Spleen (tissue), 11 donors: ENCODE measurements around the gene MRPS26. TPM values are rescaled to one million over a fixed set of nuclear protein-coding genes. Genes with fewer than 3 reads are reported as not detected.

Experiments
- DNase-seq: peaks from one replicate; pipeline ENCODE4 v3.0.0-alpha.2; 2020
- H3K27ac ChIP-seq, 8 donors: fragments of 200-600 bp; sonication (generic) in 7 of 8; 1 replicate in 4 of 8; 2 replicates in 4 of 8; pipeline versions ENCODE4 v1.5.0 to v1.8.0; 2016 to 2021; ENCODE audit warnings: inconsistent platforms in 4 of 8, mild to moderate bottlenecking in 4 of 8, moderate library complexity in 1 of 8
- H3K27me3 ChIP-seq, 7 donors: fragments of 200-600 bp; sonication (generic) in 6 of 7; replicated peaks in 1 of 7; 1 replicate in 4 of 7; 2 replicates in 3 of 7; pipeline versions ENCODE4 v1.5.0 to v1.8.0; 2016 to 2021; ENCODE audit warnings: inconsistent platforms in 3 of 7, mild to moderate bottlenecking in 1 of 7
- H3K36me3 ChIP-seq, 6 donors: fragments of 200-600 bp; sonication (generic) in 5 of 6; 1 replicate in 4 of 6; 2 replicates in 2 of 6; pipeline versions ENCODE4 v1.5.0 to v1.8.0; 2016 to 2021; ENCODE audit warnings: inconsistent platforms in 2 of 6
- H3K4me1 ChIP-seq, 6 donors: fragments of 200-600 bp; sonication (generic) in 5 of 6; 1 replicate in 3 of 6; 2 replicates in 3 of 6; pipeline versions ENCODE4 v1.5.0 to v1.8.0; 2016 to 2021; ENCODE audit warnings: inconsistent platforms in 3 of 6
- H3K4me3 ChIP-seq, 8 donors: fragments of 200-600 bp; sonication (generic) in 7 of 8; 1 replicate in 4 of 8; 2 replicates in 4 of 8; pipeline versions ENCODE4 v1.5.0 to v1.8.0; 2016 to 2021; ENCODE audit warnings: inconsistent platforms in 4 of 8, mild to moderate bottlenecking in 4 of 8, moderate library complexity in 2 of 8
- H3K9me3 ChIP-seq, 8 donors: fragments of 200-600 bp; sonication (generic) in 7 of 8; 1 replicate in 4 of 8; 2 replicates in 4 of 8; pipeline versions ENCODE4 v1.5.0 to v1.8.0; 2016 to 2021; ENCODE audit warnings: inconsistent platforms in 4 of 8
- CTCF ChIP-seq, 11 experiments: fragments of 200-600 bp in 7 of 11; fragments of 450-650 bp in 4 of 11; sonication (generic) in 4 of 11; IDR thresholded peaks in 8 of 11; conservative IDR thresholded peaks in 3 of 11; 1 replicate in 7 of 11; 2 replicates in 4 of 11; pipeline versions ENCODE4 v1.4.0 to v1.8.0; 2016 to 2021; ENCODE audit warnings: antibody characterized with exemption in 11 of 11, inconsistent platforms in 4 of 11, mild to moderate bottlenecking in 1 of 11
- POLR2A ChIP-seq, 3 donors: fragments of 450-650 bp; IDR thresholded peaks; one replicate each; pipeline ENCODE4 v1.5.1; 2017; ENCODE audit warnings: antibody characterized with exemption in 3 of 3, mild to moderate bottlenecking in 1 of 3
- POLR2AphosphoS5 ChIP-seq, 3 donors: sonication (generic); formaldehyde crosslinking; IDR thresholded peaks; one replicate each; pipeline ENCODE4 v1.5.1; 2017; ENCODE audit warnings: antibody characterized with exemption in 3 of 3
- WGBS, 5 donors: extraction: QIAGEN DNeasy Blood & Tissue Kit in 3 of 5; methylation state at CpG; one replicate each; pipeline versions ENCODE4 v1.1.5 to v1.1.7; 2013 to 2018; 5-methylcytosine and 5-hydroxymethylcytosine counted together
- intact Hi-C: fragments of 100-400 bp; cut with DNase I; formaldehyde crosslinking; loops from one replicate; pipeline ENCODE4 v1.15.0; 2023; ENCODE audit warnings: low total_unique reads
- polyA plus RNA-seq, 3 donors: library from polyadenylated mRNA; stranded (reverse); fragments of 200-250 nt; gene quantifications; one replicate each; pipeline ENCODE4 v1.2.1, GENCODE V29; 2013
- total RNA-seq, 7 donors: library from RNA; depleted of rRNA in 3 of 7; stranded (reverse); fragments of >200 nt in 3 of 7; fragmentation: NEBNext Ultra II Directional in 4 of 7; extraction: Animal tissue kit (Norgen Biotek cat#: 25700) in 4 of 7; gene quantifications; one replicate each; pipeline versions ENCODE4 v1.1.0 to v1.2.1, GENCODE V29; 2016 to 2021
- donor health status: healthy with polysubstance abuse.
- donor health status: DM: no; HTN: no; CAD: no; lungs with moderate emphysema.
- donor health status: DM: no; HTN: no; CAD: no.
- donor health status: Bipolar disorder and iron deficiency.
- donor health status: healthy.
- donor health status: DM: no; HTN: no; CAD: no.
- donor health status: DM: yes; HTN: yes; CAD: no.

MRPS26 gene
- total and polyA plus RNA-seq, 10 donors, result 22.5 to 64.6 (median 30.8) TPM

DNA sequence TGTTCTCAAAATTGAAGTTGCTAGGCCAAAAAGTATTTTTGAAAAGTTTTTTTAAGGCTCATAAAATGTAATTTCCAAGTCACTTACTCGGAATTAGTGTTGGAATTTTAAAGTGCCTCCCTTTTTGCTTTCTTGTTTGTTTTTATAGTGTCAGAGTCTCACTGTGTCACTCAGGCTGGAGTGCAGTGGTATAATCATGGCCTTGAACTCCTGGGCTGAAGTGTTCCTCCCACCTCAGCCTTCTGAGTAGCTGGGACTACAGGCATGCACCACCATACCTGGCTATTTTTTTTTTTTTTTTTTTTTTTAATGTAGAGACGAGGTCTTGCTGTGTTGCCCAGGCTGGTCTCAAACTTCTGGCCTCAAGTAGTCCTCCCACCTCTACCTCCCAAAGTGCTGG lies 42.4 kb upstream of the MRPS26 start:
- Histone ChIP-seq H3K4me1 (no peaks in the 10 kb centered on the region), H3K27me3 (no peaks in the 10 kb centered on the region), H3K4me3 (no peak overlapping the region), H3K27ac (no peak overlapping the region), H3K36me3 (peaks cover 2 to 77% (median 37%) of the 10 kb centered on the region in 6 donors), H3K9me3 (no peaks in the 10 kb centered on the region)
- whole genome bisulfite sequencing, 5 donors, result 89 to 95% (median 92%) methylated on average over 2 of the region's 2 CpGs
- intact Hi-C loops, result no loop called here
- TF ChIP-seq CTCF (IDR thresholded peaks at IDR 0.05 in 8 of 11, conservative IDR thresholded peaks at IDR 0.05 in 3 of 11), result no peak
- no peak for TF ChIP-seq POLR2A (IDR thresholded peaks at IDR 0.05)
- no peak for TF ChIP-seq POLR2AphosphoS5 (IDR thresholded peaks at IDR 0.05)
- no peak for DNase-seq

DNA sequence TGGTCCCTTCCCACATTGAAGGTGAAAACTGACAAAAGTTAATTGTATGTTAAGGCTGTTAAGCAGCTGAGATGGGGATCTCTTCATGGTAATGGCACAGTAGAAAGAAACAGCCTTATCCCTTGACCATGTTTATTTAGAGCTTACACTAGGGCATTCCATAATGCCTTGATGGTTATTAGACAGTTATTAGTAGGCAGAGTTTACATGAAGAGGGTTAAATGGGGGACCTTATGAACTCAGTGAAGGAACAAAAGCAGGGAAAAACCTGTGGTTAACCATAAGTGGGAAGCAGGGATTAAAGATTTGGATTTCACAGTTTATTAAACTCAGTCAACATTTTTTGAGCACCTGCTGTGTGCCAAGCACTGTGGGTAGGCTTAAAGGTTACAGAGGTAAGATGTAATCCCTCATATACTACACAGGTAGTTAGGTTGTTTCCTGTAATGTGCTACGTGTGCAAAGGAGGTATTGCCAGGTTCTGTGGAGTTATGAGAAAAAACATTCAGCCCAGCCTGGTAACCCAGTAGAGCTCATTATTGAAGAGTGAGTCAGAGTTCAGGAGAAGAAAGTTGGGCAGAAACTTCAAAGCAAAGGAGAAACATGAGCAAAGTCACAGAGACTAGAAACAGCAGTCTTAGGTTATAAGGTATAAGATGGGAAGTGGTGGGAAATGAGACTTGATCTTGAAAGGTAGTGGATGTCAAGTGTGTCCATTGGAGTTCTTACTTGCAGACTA lies 34.7 kb upstream of the MRPS26 start:
- DNase-seq, result no peak
- 41 to 86% (median 81%) methylated on average over 1 of the region's 1 CpG for WGBS, 5 donors

GRCh38 chr20:3011752-3012151 lies 34.1 kb upstream of the MRPS26 start:
- intact Hi-C loops, result no loop called here
- Histone ChIP-seq H3K27ac (no peak overlapping the region), H3K4me1 (no peaks in the 10 kb centered on the region), H3K4me3 (no peak overlapping the region), H3K9me3 (no peaks in the 10 kb centered on the region), H3K36me3 (peaks cover 0 to 95% (median 28%) of the 10 kb centered on the region in 6 donors), H3K27me3 (no peaks in the 10 kb centered on the region)
- DNase-seq, result no peak
- WGBS, 5 donors, result 81 to 97% (median 84%) methylated on average over 3 of the region's 3 CpGs
- no peak for TF ChIP-seq CTCF (IDR thresholded peaks at IDR 0.05 in 8 of 11, conservative IDR thresholded peaks at IDR 0.05 in 3 of 11)
- TF ChIP-seq POLR2AphosphoS5 (IDR thresholded peaks at IDR 0.05), result no peak
- no peak for TF ChIP-seq POLR2A (IDR thresholded peaks at IDR 0.05)

More for the DNA sequence above, 34.7 kb upstream of the MRPS26 start:
- Histone ChIP-seq H3K36me3 (peaks cover 0 to 95% (median 34%) of the 10 kb centered on the region in 6 donors), H3K9me3 (no peaks in the 10 kb centered on the region), H3K27ac (no peak overlapping the region), H3K4me1 (no peaks in the 10 kb centered on the region), H3K4me3 (no peak overlapping the region), H3K27me3 (no peaks in the 10 kb centered on the region)
- intact Hi-C loops, result no loop called here
- TF ChIP-seq POLR2AphosphoS5 (IDR thresholded peaks at IDR 0.05), result no peak
- TF ChIP-seq CTCF (IDR thresholded peaks at IDR 0.05 in 8 of 11, conservative IDR thresholded peaks at IDR 0.05 in 3 of 11), result no peak
- TF ChIP-seq POLR2A (IDR thresholded peaks at IDR 0.05), result no peak

GRCh38 chr20:3013771-3014170 lies 32.1 kb upstream of the MRPS26 start:
- intact Hi-C loops, result no loop called here
- no peak for DNase-seq
- H3K27ac ChIP-seq, result no peak overlapping the region
- no peaks in the 10 kb centered on the region for H3K4me1 ChIP-seq
- peaks cover 3 to 88% (median 24%) of the 10 kb centered on the region in 6 donors for H3K36me3 ChIP-seq
- H3K4me3 ChIP-seq, result no peak overlapping the region
- 95 to 98% (median 97%) methylated on average over 5 of the region's 5 CpGs for WGBS, 5 donors
- H3K27me3 ChIP-seq, result no peaks in the 10 kb centered on the region
- no peaks in the 10 kb centered on the region for H3K9me3 ChIP-seq
- TF ChIP-seq POLR2A (IDR thresholded peaks at IDR 0.05) (no peak), POLR2AphosphoS5 (IDR thresholded peaks at IDR 0.05) (no peak), CTCF (IDR thresholded peaks at IDR 0.05 in 8 of 11, conservative IDR thresholded peaks at IDR 0.05 in 3 of 11) (no peak)
